ENCODE data around the gene FRMD4B. TPM values are rescaled to one million over a fixed set of nuclear protein-coding genes. Genes with fewer than 3 reads are reported as not detected.

Gene FRMD4B
- total RNA-seq, 1 donor from 2014 or later, result 37.4 TPM

DNA sequence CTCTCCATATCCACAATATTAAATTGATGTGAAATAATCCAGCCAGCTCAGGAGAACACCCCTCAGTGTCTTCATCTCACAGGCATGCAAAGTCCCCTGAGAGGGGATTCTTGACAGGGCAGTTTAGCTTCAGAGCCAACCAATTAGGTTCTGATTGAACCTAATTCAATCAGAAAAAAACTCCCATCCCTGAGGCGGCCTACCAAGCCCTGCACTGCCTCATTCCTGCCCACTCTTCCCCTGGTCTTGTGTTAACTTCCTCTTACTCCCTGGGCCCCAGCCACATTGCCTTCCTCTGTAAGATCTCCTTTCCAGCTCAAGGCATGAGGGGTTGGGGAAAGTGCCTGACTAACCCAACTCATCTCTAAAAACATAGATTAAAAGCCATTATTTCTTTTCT is 46.1 kb downstream of the FRMD4B start:
- Mint-ChIP-seq H3K4me1 (ENCODE audit: unreplicated experiment) (peaks cover 8% of the 10 kb centered on the region), H3K9me3 (no peaks in the 10 kb centered on the region), H3K27ac (no peak overlapping the region), H3K36me3 (no peaks in the 10 kb centered on the region), H3K4me3 (no peak overlapping the region), H3K27me3 (no peaks in the 10 kb centered on the region)
- DNase-seq (ENCODE audit: extremely low spot score, unreplicated experiment), result no peak
- TF ChIP-seq, protein P1, sequence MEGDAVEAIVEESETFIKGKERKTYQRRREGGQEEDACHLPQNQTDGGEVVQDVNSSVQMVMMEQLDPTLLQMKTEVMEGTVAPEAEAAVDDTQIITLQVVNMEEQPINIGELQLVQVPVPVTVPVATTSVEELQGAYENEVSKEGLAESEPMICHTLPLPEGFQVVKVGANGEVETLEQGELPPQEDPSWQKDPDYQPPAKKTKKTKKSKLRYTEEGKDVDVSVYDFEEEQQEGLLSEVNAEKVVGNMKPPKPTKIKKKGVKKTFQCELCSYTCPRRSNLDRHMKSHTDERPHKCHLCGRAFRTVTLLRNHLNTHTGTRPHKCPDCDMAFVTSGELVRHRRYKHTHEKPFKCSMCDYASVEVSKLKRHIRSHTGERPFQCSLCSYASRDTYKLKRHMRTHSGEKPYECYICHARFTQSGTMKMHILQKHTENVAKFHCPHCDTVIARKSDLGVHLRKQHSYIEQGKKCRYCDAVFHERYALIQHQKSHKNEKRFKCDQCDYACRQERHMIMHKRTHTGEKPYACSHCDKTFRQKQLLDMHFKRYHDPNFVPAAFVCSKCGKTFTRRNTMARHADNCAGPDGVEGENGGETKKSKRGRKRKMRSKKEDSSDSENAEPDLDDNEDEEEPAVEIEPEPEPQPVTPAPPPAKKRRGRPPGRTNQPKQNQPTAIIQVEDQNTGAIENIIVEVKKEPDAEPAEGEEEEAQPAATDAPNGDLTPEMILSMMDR (conservative IDR thresholded peaks at IDR 0.05), result no peak

DNA sequence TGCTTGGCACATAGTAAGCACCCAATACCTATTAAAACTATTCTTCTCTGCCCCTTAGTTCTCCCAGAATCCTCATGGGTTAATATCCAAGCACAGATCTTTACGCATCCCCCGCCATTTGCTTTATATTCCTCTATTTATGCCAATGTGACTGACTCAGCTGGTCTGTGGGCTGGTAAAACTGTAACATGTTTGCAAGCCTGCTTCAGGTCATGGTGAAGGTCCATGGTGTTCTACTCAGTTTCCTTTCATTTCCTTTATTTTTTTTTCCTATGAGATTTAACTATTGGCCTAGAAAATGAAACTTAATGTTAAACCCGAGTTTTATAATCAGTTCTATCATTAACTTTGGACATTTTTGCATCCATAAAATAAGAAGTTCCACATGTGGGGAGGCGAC is 47.0 kb downstream of the FRMD4B start:
- no peak overlapping the region for H3K27ac Mint-ChIP-seq
- no peaks in the 10 kb centered on the region for H3K36me3 Mint-ChIP-seq
- DNase-seq (ENCODE audit: extremely low spot score, unreplicated experiment), result no peak
- no peak overlapping the region for H3K4me3 Mint-ChIP-seq
- H3K4me1 Mint-ChIP-seq (ENCODE audit: unreplicated experiment), result peaks cover 8% of the 10 kb centered on the region
- TF ChIP-seq, protein P1 (conservative IDR thresholded peaks at IDR 0.05), result no peak
- H3K9me3 Mint-ChIP-seq, result no peaks in the 10 kb centered on the region
- H3K27me3 Mint-ChIP-seq, result no peaks in the 10 kb centered on the region

DNA sequence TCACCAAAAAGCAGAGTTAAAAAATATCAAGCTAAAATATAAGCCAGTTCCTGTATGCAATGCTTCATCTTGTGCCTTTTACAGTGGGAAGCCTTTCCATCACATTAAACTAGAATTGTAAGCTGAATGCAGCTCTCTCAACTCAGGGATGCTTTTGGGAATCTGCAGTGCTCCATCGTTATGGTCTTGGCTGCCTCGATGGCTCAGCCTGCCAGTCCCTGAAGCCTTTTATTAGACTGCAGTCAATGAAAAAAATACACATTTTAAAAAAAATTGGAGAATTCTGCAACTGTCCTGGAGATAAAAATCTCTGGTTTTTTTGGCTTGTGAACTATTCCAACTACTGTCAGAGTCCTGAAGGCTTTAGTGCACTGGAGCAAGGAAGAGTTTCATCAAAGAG is 53.0 kb downstream of the FRMD4B start:
- Mint-ChIP-seq H3K36me3 (no peaks in the 10 kb centered on the region), H3K4me1 (ENCODE audit: unreplicated experiment) (no peaks in the 10 kb centered on the region), H3K27ac (no peak overlapping the region), H3K27me3 (no peaks in the 10 kb centered on the region), H3K4me3 (no peak overlapping the region), H3K9me3 (no peaks in the 10 kb centered on the region)
- DNase-seq (ENCODE audit: extremely low spot score, unreplicated experiment), result no peak
- TF ChIP-seq, protein P1 (conservative IDR thresholded peaks at IDR 0.05), result no peak

DNA sequence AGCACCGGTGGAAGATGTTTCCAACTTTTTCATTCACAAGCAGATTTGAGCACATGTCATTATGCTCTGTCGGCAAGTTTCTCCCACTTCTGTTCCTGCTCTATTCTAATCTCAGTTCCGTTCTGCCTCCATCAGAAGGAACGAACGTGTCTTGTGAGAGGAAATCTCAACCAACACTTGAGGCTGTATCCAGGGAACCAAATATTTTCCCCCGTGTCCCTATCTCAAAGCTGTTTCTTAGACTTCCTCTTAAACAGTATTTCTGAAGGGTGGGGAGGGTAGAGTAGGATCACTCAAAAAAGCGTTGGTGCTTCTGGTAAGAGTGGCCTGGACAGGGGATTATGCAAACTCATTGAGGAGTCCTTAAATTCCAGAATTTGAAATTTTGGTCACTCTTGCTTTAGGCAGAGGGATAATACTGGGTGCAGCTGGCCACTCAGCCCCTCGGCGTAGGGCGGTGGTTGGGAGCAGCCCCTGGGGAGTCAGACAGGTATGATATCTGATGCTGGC is 54.9 kb downstream of the FRMD4B start:
- H3K4me1 Mint-ChIP-seq (ENCODE audit: unreplicated experiment), result no peaks in the 10 kb centered on the region
- no peaks in the 10 kb centered on the region for H3K36me3 Mint-ChIP-seq
- no peaks in the 10 kb centered on the region for H3K27me3 Mint-ChIP-seq
- H3K27ac Mint-ChIP-seq, result no peak overlapping the region
- no peak overlapping the region for H3K4me3 Mint-ChIP-seq
- TF ChIP-seq, protein P1 (conservative IDR thresholded peaks at IDR 0.05), result no peak
- no peaks in the 10 kb centered on the region for H3K9me3 Mint-ChIP-seq
- DNase-seq (ENCODE audit: extremely low spot score, unreplicated experiment), result no peak

DNA sequence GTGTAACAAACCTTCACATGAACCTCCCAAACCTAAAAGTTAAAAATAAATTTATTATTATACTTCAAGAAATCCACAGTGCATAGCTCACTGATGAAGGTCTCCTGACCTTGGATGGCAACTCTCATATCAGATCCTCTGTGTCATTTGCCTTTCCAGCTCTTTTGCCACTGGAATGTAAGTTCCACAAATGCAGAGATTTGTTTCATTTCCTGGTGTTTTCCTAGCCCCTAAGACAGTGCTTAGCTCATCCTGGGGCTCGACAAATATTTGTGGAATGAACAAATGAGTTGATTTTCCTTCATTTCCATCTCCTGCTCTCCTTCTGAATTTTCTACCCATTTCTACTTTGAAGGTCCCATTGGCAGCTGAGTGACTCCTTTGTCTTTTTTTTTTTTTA is 56.0 kb downstream of the FRMD4B start:
- no peaks in the 10 kb centered on the region for H3K9me3 Mint-ChIP-seq
- DNase-seq (ENCODE audit: extremely low spot score, unreplicated experiment), result no peak
- H3K27ac Mint-ChIP-seq, result no peak overlapping the region
- TF ChIP-seq, protein P1 (conservative IDR thresholded peaks at IDR 0.05), result no peak
- no peaks in the 10 kb centered on the region for H3K36me3 Mint-ChIP-seq
- no peak overlapping the region for H3K4me3 Mint-ChIP-seq
- no peaks in the 10 kb centered on the region for H3K4me1 Mint-ChIP-seq (ENCODE audit: unreplicated experiment)
- no peaks in the 10 kb centered on the region for H3K27me3 Mint-ChIP-seq

DNA sequence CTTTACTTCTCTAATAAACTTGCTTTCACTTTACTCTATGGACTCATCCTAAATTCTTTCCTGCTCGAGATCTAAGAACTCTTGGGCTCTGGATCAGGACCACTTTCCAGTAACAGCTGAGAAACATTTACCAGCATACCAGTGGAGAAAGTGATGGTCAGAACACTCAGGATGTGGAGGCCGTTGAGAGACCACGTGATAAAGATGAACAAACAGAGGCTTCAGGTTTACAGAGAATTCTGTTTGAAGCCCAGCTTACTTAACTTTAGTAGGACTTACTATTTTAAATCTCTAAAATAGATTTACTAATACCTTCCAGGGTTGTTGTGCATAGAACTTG is 57.0 kb downstream of the FRMD4B start:
- no peak for DNase-seq (ENCODE audit: extremely low spot score, unreplicated experiment)
- H3K9me3 Mint-ChIP-seq, result no peaks in the 10 kb centered on the region
- TF ChIP-seq, protein P1 (conservative IDR thresholded peaks at IDR 0.05), result no peak
- no peaks in the 10 kb centered on the region for H3K36me3 Mint-ChIP-seq
- H3K27me3 Mint-ChIP-seq, result no peaks in the 10 kb centered on the region
- H3K27ac Mint-ChIP-seq, result no peak overlapping the region
- H3K4me3 Mint-ChIP-seq, result no peak overlapping the region
- H3K4me1 Mint-ChIP-seq (ENCODE audit: unreplicated experiment), result no peaks in the 10 kb centered on the region

Data from type B pancreatic cell (in vitro differentiated cells).